ENCODE results near the gene EVA1B.

EVA1B gene

DNA sequence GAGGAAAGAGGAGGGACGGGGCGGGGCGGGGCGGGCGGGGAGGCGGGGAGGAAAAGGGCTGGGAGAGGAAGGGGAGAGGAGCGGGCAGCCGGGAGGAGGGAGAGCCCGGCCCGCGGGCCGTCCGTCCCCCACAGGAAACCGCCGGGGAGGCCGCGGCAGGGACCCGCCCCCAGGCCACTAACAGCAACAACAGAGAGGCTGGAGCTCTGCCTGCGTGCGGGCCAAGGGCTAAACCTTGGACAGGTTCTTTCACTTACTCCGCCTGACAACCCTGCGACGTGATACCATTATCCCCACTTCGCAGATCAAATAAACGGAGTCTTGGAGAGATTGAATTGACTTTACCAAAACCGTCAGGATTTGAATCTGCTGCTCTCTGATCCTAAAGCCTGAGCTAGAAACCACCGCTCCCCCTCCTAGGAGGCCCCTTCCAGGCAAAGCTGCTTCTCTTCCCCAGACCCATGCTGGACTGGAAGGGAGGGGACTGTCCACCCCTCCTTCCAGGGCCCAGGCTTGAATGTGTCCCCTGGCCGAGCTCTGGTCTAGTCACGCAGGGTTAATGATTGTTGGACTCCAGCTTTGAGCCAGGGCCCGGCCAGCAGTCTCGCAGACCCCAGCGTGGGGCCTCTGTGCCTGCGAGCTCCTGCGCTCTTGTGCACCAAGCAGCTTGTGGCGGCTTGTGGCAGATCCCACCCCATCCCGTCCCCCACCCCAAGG is at the start of gene EVA1B:
Gene EVA1B (minus strand): TSS at position 10 of the 717 bp plus-strand sequence. CDS start 608 bp downstream, outside the sequence.
- no peak for DNase-seq

GRCh38 chr1:36372617-36373016 is 49.2 kb upstream of the EVA1B start:
- DNase-seq: no peak

GRCh38 chr1:36369061-36369861 is 45.8 kb upstream of the EVA1B start:
- DNase-seq: no peak

GRCh38 chr1:36367798-36368197 is 44.4 kb upstream of the EVA1B start:
- DNase-seq: no peak

GRCh38 chr1:36367066-36367465 is 43.6 kb upstream of the EVA1B start:
- no peak for DNase-seq

DNA sequence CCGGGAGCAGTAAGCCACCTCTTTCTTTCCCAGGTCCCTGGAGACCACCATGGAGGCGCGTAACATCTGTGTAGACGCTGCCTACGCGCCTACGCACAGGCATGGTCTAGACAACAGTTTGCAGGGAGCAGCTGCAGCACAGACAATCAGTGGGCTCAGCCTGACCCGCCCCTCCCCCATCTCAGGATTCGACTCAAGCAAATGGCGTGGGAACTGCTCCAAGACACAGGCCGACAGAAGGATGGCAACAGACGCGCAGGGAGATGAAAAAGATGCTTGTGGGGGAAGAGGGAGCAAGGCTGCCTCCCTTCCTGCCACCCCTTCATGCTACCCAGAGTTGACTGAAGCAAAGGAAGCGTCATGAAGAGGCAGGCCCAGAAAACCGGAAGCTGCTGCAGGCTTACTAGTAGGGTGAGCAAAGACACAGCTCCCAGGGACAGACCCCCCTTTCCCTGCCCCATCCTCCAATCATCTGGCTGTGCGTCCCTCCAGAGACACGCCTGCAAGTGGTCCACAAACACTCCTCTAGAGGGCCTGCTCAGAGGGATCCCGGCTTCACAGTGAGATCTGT is 42.7 kb upstream of the EVA1B start:
- DNase-seq: no peak

GRCh38 chr1:36365381-36365780 is 41.9 kb upstream of the EVA1B start:
- DNase-seq: no peak

- DNase-seq: no peak
Measured at GRCh38 chr1:36359911-36360550, 36.6 kb upstream of the EVA1B start.

GRCh38 chr1:36359383-36359782 is 35.9 kb upstream of the EVA1B start:
- no peak for DNase-seq

GRCh38 chr1:36358514-36359084 is 35.2 kb upstream of the EVA1B start:
- DNase-seq: no peak

- no peak for DNase-seq
Measured at GRCh38 chr1:36355811-36356210, 32.4 kb upstream of the EVA1B start.

GRCh38 chr1:36354486-36354885 is 31.0 kb upstream of the EVA1B start:
- DNase-seq: no peak

GRCh38 chr1:36352910-36353878 is 29.7 kb upstream of the EVA1B start:
- DNase-seq: no peak

- DNase-seq: no peak
Measured at GRCh38 chr1:36352125-36352909, 28.9 kb upstream of the EVA1B start.

GRCh38 chr1:36351227-36351977 is 28.0 kb upstream of the EVA1B start:
- no peak for DNase-seq

DNA sequence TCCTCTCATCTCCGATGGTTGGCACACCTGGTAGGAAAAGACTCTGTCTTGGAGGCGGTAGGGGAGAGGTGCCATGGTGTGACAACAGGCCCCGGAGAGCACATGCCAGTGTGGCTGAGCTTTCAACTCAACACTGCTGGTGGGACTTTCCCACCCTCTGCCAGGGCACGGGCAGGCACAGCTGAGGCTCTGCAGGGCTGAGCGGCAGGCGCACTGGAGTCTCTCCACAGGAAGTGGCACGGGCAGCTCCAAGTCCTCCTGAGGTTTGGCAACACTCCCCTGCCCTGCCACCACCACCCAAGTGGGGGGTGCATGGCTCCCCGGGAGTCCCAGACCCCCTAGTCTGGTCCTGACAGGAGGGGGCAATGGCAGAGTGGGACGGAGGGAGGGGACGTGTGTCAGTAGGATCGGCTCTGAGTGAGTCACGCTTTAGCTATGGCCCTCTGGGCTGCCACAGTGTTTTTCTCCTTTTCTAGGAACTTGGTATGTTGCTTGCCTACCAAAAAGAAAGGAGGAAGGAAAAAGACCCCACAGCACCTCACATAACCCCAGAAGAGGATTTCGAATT is 27.3 kb upstream of the EVA1B start:
- no peak for DNase-seq

DNA sequence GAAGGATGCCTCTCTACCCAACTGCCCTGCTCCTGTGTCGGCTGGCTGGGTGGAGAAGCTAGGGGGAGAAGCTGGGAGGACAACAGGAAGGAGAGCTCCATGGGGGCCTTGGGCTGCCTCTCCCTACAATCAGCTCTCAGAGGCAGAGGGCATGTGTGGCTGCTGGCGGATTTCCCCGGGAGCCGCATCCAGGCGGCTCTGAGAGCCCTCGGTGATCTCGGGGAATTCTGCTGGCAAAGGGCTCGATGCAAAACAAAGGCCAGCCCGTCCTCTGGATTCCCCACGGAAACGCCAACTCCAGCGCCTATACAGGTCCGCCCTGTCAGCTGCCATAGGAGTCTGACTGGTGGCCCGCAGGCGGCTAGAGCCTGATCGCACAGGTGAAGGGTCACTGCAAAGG is 26.4 kb upstream of the EVA1B start:
- no peak for DNase-seq

- no peak for DNase-seq
Measured at GRCh38 chr1:36349241-36349671, 25.8 kb upstream of the EVA1B start.

DNA sequence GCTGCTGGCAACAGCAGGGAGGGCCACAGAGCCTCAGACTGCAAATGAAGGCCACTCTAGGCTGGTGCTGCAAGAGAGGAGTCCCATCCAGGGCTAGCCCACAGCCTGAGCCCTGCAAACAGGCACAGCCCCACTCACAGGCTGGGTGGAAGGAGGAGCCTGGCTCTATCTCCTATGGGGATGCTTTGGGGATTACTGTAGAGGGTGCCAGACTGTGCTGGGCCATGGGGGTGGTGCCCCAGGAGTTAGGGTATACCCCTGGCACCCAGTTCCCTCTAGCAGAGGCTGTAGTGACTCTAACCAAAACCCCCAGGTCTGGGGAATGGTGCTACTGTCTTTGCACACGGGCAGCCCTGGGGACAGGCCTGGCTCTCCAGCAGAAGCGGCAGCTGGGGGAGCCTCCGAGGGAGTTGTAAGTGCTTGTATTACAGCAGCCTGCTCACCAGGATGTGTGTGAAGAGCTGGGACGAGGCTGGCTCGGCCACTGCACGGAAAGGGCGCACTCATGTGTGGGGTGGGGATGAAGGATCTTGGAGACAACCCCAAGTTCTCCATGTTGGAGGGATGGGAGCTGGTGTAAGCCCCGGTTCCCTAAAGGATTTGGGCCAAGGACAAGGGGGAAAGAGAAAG is 23.4 kb upstream of the EVA1B start:
- DNase-seq: no peak

Data from NCI-H1417 treated with DMSO at 0.1 percent for 48 hours (cell line).